GM18870 (cell line): ENCODE results near the gene KPNA3.
"Not testable (repeated sequence)": the region's sequence is repeated elsewhere in the genome, so short reads cannot be mapped to it uniquely, and the experiment has no call there.

Experiments used
- ATAC-seq: cut with Tn5 transposase; IDR thresholded peaks from one replicate; pipeline ENCODE4 v1.9.1; 2021; ENCODE audit warnings: moderate library complexity; ENCODE audit not compliant: unreplicated experiment

KPNA3 gene

DNA sequence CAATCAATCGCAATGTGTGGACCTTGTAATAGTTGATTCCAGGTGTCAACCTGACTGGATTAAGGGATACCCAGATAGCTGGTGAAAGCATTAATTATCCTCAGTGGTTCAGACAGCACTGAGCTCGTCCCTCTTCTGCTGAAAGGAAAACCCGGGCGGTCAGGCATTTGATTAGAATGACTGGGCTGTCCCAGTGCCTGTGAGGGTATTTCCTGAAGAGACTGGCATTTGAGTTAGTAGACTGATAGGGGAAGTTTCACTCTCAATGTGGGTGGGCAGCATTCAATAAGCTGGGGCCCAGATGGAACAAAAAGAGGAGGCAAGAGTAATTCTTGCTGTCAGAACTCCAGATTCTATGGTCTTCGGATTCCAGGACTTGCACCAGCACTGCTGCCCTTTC, 31.9 kb downstream of the KPNA3 start:
- ATAC-seq, result peak; percentile 47

DNA sequence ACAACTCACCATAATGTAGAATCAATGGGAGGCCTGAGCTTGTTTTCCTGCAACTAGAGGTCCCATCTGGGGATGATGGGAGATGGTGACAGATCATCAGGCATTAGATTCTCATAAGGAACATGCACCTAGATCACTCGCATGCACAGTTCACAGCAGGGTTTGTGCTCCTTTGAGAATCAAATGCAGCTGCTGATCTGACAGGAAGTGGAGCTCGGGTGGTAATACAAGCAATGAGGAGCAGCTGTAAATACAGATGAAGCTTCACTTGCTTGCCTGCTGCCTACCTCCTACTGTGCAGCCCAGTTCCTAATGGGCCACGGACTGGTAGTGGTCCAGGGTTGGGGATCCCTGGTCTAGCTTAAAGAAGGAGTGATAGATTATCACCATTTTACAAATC, 33.0 kb downstream of the KPNA3 start:
- ATAC-seq, result no peak

DNA sequence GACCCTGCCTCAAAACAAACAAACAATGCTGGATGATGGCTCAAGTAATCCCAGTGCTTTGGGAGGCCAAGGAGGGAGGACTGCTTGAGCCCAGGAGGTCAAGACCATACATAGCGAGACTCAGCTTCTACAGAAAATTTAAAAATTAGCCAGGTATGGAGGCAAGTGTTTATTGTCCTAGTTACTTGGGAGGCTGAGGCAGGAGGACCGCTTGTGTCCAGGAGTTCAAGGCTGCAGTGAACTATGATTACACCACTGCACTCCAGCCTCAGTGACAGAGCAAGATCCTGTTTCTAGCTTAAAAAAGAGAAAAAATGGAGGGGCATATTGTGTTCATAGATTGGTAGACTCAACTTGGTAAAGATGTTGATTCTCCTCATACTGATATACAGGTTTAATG, 36.2 kb downstream of the KPNA3 start:
- no peak for ATAC-seq

DNA sequence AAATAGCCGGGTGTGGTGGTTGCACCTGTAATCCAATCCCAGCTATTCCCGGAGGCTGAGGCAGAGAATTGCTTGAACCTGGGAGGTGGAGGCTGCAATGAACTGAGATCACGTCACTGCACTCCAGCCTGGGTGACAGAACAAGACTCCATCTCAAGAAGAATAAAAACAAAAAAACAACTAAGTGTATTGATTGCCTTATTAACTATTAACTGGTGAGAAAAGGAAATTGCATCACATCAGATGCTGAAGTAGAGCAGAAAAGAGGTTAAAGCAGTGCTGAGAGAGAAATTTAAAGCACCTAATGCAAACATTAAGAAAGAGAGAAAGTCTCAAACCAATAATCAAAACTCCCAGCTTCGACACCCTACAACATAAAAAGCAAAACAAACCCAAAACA, 38.3 kb downstream of the KPNA3 start:
- ATAC-seq, result no peak

DNA sequence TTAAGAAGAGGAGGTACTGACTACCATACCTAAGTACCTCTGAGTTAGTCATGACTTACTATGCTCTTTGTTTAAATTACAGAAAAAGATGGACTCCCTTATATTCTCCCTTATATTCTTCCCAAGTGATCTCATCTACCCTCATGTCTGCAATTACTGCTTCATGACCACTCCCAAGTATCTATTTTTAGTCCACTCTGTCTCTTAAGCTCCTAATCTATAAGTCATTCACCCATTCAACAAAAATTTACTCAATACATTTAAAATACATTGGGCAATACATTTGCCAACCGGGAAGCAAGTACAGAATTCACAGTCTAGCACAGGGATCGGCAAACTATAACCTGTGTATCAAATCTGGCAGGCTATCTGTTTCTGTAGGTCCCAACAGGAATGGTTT, 42.6 kb downstream of the KPNA3 start:
- ATAC-seq, result no peak

DNA sequence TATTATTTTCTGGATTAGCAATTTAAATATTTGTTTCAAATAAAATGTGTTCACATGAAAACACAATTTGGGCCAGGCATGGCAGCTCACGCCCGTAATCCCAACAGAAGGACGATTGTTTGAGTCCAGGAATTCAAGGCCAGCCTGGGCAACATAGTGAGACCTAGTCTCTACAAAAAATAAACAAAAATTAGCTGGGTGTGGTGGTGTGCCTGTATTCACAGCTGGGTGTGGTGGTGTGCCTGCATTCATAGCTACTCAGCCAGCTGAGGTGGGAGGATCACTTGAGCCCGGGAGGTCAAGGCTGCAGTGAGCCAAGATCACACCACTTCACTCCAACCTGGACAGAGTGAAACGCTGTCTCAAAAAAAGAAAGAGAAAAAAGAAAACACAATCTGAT, 46.4 kb downstream of the KPNA3 start:
- no peak for ATAC-seq

DNA sequence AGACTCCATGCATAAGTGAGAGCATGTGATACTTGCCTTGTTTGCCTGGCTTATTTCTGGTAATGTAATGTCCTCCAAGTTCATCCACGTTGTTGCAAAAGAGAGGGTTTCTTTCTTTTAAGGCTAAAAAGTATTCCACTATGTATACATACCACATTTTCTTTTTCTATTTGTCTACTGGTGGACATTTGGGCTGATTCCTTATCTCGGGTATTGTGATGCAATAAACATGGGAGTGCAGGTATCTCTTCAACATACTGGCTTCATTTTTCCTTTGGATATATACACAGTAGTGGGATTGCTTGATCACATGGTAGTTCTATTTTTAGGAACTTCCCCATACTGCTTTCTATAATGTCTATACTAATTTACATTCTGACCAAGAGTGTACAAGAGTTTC, 51.6 kb downstream of the KPNA3 start:
- no peak for ATAC-seq

DNA sequence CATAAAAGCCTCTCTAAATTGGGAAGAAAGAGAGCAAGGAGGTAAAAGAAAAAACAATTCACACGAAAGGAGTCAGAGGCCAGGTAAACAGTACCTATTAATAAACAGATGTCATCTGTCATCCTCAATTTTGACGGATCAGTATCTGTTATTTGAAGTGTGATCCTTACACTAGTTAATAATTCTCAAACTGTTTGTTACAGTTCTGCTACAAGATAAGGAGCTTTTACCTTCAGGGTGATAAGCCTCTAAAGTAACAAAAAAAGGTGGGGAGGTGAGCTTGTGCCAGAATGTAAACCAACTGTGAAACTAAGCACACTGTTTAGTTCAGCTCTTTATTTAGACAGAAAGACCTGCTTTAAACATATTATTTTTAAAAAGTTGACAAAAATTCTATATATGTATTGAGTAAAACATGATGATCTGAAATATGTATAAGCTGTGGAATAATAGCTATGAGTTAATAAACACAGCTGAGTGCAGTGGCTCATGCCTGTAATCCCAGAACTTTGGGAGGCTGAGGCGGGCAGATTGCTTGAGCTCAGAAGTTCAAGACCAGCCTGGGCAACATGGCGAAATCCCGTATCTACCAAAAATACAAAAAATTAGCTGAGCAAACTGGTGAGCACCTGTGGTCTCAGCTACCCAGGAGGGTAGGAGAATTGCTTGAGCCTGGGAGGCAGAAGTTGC, 52.8 kb downstream of the KPNA3 start:
- no peak for ATAC-seq

DNA sequence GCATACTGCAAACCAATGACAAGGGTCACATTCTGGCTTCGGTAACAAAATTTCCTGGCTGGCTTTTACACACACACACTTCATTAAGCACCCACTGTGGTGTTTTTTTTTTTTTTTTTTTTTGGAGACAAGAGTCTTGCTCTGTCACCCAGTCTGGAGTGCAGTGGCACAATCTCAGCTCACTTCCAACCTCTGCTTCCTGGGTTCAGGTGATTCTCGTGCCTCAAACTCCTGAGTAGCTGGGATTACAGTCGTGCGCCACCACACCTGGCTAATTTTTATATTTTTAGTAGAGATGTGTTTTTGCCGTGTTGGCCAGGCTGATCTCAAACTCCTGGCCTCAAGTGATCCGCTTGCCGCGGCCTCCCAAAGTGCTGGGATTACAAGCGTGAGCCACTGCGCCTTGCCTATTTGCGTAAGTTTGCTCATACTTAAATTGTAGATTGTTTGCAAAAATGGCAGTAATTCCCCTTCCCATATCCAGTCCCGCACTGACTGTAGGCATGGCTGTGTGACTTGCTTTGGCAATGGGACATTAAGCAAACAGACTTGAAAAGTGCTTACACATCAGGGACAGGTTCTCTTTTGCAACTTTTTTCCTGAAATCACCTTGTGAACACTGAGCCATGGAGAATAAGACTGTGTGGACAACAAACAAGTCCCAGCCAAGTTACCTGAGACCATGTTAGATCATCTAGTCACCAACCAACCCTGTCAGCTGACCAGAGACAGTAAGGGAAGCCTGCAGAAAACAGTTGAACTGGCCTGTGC, 59.1 kb downstream of the KPNA3 start:
- no peak for ATAC-seq

DNA sequence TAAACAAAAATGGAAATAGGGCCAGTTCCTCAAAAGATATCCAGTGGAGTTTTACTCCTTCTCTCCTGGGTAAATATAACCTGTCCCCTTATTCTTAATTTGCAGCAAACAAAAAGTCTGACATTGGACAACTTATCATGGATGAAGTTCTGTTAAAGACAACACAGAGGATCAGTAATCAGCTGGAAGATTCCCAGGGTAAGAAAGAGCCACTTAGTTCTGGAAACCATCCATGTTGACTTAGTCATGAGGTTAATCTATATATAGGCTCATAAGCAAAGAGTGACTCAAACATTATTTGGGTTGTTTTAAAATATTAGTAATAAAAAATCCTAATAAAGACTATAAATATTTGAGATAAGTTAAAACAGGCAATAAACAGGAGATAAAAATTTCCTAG, 60.7 kb downstream of the KPNA3 start:
- ATAC-seq, result no peak

DNA sequence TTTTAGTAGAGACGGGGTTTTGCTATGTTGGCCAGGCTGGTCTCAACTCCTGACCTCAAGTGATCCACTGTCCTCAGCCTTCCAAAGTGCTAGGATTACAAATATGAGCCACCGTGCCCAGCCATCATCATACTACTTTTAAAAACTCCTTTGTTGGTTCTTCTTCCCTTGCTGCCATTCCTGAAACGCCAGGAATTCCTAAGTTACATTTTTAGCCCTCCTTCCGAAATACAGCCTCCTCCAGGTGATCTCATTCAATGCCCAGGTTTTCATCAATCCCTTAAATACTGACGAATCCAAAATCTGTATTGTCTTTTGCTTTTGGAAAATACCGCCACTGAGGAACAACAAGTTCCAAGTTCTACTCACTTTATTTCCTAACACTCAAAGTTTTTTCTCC, 75.9 kb downstream of the KPNA3 start:
- no peak for ATAC-seq

DNA sequence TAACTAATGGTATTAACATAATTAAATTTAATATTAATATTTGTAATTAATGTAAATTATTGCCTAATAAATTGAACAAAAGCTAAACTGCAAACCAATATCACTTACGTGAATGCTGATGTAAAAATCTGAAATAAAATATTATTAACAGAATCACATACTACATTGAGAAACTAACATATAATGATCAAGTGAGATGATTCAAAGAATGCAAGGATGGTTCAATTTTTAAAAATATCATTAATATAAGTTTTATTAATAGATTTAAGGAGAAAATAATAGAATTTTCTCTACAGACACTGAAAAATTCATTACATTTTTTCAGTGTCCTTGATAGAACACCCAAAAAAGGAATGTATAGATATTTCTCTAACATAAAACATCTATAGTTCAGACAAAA, 77.7 kb downstream of the KPNA3 start:
- no peak for ATAC-seq

DNA sequence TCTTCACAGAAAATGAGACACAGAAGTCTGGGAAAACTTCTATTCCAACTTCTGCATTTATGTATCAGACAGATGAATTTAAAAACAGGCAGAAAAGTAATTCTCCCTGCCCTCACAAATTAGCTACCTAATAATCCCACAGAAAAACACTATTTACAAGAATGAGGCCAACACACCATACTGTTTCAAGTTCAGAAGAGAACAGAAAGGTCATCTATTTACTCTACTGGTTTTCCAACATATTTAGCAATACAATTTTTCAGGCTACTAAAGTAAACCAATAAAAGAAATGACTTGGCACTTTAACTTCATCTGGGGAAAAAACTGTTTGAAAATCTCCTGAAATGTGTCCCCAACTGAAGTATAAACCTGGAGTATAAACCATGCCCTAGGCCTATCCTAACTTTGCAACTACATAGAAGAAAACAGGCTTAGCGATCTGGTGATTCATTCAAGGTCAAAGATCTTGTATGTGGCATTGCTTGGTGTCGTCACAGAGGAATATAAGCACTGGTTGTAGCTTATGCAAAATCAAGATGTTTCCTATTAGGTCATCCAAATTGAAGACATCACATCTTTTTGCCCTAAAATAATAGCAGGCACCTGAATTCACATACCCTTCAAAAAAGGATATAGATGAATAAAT, 81.1 kb downstream of the KPNA3 start:
- no peak for ATAC-seq

DNA sequence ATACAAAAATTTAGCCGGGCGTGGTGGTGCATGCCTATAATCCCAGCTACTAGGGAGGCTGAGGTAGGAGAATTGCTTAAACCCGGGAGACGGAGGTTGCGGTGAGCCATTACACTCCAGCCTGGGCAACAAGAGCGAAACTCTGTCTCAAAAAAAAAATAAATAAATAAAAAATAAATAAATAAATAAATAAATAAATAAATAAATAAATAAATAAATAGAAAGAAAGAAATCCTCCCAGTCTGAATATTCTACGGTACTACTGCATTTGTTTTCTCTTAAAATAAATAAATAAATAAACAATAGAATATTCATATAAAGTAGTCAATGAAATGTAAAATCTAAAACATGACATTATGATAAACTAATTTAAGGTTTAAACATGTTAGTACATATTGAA, 88.2 kb downstream of the KPNA3 start:
- ATAC-seq, result not testable (repeated sequence)

DNA sequence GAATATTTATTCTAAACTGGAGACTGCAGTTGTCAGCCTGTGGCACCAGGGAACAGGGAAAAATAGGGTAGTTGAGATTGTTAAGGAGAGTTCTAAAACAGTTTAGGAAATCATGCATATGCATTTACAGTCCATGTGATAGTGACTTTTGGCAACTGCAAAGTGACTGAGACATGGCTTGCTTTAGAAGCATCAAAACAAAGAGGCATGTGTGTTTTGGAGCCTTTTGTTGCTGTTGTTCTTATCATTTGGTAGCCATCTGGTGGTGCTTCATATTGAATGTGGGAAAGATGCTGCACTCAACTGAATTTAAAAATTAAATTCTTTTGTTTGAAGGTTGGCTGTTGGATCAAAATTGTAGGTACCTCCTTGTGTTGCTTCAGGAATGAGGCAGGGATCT, 91.0 kb downstream of the KPNA3 start:
- ATAC-seq, result no peak

DNA sequence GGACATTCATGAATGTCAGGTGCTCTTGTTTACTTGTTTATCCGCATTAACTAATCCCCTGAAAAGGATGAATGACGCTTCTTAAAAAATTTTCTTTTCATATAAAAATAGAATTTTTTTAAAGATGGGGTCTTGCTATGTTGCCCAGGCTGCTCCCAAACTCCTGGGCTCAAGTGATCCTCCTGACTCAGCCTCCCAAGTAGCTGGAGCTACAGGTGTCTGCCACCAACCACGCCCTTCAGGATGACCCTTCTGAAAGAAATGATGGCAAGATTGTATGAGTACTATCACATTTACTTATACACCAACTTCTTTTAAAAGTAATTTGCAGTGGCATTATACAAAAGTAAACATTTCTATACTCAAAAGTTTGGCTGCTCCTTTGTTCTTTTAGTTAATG, 95.0 kb downstream of the KPNA3 start:
- no peak for ATAC-seq

DNA sequence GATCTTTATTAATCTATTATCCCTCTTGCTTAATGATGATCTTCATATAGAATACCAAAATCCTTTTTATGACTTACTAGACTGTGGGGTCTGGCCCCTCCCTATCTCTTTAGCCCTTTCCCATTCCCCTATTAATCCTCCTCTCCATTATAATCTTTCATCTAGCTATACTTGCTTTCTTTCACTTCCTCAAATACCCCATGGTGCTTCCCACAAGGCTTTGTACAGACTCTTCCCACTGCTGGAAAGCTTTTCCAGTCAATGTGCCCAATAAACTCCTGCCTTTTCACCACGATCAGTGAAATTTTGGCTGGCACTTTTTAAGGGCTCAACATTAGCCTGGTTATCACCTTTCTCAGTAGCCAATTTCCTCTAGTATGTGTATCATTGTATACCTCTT, 98.0 kb downstream of the KPNA3 start:
- ATAC-seq, result no peak

DNA sequence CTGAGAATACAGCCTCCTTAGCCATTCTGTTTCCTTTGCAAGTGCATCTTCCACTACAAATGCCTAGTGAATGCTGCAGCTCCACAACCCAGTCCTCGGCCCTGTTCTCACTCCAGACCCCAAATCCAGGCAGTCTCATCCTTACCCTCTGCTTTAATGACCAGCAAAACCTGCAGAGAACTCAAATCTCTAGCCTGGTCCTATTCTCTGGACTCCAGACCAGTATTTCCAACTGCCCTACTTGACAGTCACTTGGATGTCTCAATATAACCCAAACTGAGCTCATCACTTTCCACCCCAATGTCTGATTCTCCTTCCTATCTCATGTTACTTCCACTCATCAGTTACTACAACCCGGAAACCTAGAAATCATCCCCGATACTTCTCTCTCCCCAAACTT, 98.6 kb downstream of the KPNA3 start:
- no peak for ATAC-seq

DNA sequence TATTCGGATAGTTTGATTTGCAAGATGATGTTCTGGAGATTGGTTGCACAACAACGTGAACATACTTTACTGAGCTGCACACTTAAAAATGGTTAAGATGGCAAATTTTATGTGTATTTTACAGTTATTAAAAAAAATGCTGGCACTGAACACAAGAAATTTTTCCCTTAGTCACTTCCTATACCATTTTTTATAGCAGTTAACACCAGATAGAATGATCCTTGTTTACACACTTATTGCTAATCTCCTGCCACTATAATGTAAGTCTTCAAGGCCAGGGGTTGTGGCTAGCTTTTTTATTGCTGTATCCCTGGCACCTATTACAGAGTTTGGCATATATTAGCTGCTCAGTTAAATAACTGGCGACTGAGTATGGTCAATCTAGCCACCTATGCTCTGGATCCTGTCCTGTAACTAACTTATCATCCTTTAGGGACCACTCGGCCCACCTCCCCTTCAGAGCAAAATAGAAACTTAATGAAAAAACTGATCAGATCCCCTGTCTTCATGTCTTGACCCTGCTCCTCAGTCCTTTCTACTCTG, 99.2 kb downstream of the KPNA3 start:
- ATAC-seq, result no peak

DNA sequence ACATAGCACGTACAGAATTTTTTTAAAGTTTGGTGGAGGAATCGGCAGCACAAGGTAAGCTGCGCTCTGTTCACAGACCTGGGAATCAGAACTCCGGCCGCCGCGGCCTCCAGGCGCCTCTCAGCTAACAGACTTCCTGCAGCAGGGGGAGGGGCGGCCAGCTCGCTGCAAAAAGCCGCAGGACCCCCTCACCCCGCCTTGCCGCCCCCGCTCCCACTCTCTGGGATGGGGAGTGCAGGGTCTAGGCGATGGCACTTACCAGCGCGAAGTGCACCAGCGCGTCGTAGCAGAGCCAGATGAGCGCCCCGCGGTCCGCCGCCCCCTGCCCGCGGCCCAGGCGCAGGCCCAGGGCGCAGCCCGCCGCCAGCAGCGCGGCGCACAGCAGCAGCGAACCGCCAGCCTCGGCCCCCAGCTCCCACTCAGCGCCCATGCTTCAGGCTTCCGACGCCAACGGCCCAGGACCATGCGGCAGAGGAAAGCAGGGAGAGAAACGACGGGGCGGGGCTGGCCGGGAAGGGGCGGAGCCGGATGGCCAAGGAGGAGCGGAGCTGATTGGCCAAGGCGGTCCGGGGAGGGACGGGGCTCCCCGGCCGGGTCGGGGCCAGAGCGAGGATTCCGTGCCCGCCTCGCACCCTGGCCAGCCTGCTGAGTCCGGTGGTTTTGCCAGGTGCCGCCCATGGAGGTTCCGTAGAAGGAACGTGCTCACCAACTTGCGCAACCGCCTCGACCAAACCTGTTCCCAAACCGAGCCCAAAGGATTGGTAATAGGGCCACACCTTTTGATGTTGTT, 101.3 kb downstream of the KPNA3 start, which contains the start of gene EBPL:
EBPL (minus strand) TSS at position 492 of the 790 bp plus-strand sequence; CDS start at position 430, 62 bp downstream.
- ATAC-seq, result peak; percentile 52
